HG03139 (cell line): ENCODE results near the gene RCAN3.

Source experiments
- ATAC-seq: cut with Tn5 transposase; IDR thresholded peaks from one replicate; pipeline ENCODE4 v1.9.1; 2021; ENCODE audit not compliant: unreplicated experiment

Gene RCAN3

DNA sequence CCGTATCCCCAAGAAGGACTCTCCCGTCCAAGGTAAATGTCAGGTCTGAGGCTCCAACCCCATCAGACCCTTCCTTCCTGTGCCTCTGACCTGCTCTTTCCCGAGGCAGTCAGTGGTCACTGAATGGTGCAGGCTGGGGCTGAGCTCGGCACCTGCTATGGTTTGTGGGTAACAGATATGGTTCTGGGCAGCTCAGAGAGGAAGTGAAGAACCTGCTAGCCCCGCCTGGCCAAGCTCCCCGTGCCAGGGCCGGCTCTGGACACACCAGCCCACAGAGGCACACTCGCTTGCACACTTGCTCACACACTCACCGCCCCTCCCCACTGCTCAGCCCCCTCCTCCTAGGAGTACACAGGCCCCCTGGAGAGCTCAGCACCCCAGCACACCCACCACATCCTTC, 69.7 kb downstream of the RCAN3 start:
- ATAC-seq: no peak

DNA sequence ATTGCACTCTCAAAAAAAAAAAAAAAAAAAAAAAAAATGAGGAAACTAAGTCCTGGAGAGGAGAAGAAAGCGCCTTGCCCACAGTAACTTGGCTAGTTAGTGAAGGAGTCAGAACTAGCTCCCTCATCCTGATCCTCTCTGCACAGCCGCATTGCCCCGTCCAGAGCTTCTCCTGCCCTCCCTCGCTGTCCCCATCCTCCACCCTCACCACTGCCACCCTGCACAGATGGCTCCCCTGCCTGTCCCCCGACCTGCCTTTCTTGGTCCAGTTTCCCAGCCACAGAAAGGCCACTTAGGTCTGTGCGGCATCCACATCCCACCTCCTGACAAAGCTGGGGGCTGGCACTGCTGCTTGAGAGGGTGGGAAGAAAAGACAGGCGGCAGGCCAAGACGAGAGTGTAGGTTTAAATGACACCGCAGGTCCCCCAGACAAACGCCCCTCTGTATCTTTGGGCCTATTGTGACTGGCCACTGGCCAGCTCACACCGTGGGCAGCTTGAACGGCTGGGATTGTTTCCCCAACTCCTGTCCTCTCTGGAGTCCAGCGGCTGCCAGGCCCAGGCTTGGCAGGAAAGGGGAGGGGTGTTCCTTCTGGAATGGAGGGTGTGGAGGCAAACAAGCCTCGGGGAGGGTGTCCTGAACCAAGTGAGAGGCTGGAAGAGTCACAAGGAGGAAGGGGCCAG, 73.4 kb downstream of the RCAN3 start:
- ATAC-seq: no peak

DNA sequence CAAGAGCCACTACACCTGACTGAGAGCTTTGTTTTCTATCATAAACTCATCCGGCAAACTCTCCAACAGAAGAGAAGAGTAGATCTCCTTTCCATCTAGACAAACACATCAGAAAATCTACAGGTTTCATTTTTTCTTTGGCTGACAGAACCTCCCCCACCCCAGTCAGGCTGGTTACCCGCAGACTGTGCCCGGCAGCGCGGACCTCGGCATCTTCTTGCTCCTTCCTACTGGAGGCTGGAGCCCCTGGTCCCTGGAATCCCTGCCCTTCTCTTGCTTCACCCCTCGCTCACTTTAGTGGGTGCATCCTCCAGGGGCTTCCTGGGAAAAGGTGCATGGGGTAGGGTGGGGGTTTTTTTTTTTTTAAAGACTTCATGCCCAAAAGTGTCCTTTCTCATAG, 76.2 kb downstream of the RCAN3 start:
- ATAC-seq: no peak

DNA sequence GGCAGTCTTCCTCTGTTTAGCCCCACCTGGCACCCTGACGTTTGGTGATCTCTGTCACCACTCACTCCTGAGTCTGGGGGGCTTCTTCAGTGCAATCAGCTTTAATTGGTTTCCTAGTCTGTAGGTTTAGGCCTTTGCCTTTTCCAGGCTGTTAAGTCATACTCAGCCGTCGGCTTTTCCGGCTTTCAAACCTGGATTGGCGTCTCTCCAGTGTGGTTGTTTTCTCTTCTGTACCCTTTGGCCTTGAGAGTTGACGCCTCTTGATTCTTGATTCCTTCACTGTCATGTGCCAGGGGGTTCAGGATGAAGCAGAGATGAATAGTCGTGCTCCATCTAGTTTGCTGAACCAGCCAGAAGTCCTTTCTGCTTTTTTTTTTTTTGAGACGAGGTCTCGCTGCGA, 78.1 kb downstream of the RCAN3 start:
- no peak for ATAC-seq

DNA sequence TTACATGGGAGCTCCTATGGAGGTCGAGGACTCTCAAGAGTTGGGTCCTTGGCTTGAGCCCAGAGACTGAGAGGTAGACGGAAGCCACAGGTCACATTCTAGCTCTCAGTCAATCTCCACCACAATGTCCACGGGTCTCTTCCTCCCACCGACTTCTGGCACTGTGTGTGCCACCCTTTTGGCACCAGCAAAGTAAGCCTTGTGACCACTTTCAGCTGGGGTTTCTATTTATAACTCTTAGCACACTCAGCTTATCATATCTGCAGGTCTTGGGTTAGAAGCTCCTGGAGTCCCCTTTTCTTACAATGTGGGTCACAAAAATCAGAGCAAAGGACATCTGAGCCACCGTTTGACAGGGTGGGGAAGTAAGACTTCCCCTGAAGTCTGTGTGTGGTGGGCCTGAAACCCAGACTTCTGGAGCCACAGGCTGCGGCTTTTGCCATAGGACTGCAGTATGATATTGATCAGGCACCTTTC, 81.6 kb downstream of the RCAN3 start:
- no peak for ATAC-seq

DNA sequence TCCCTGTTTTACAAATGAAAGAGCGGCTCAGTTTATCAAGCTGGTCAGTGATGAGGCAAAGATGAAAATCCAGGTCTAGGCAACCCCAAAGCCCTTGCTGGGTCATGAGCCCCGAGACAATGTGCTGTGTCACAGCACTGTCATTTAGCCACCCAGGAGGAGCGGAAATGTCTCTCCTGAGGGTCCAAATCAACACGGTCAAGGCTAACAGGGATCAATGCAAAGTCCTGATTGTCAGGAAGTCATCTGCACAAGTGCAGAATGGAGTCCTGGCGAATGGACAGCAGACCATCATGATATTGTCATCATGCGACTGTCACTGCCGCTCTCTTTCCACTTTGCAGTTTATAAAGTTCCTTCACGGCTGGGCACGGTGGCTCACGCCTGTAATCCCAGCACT, 83.5 kb downstream of the RCAN3 start:
- ATAC-seq: no peak

DNA sequence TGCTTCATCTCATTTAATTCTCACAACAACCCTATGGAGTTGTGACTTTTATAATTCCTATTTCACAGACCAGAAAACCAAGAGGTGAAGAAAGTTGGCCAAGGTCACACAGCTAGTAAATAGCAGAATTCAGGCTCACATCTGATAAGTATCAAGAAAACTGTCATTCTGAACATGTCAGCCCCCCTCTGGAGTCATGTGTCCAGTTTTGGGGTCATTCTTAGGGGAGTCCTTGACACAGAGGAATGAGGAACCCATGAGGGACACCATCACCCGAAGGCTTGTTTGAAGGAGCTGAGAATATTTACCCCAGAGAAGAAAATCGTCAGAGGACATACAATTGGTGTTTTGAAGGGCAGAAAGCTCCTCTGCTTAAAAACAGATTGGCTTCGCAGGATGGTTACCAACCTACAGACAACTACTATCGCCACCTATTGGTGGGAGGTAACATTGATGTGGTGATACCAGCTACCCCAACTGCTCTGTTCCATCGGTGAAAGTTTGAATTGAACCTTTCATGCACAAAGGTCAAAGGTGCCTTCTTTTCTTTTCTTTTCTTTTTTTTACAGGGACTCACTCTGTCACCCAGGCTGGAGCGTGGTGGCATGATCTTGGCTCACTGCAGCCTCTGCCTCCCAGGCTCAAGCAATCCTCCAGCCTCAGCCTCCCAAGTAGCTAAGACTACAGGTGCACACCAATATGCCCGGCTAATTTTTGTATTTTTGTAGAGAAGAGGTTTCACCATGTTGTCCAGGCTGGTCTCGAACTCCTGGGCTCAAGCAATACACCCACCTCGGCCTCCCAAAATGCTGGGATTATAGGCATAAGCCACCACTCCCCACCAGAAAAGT, 84.6 kb downstream of the RCAN3 start:
- no peak for ATAC-seq

DNA sequence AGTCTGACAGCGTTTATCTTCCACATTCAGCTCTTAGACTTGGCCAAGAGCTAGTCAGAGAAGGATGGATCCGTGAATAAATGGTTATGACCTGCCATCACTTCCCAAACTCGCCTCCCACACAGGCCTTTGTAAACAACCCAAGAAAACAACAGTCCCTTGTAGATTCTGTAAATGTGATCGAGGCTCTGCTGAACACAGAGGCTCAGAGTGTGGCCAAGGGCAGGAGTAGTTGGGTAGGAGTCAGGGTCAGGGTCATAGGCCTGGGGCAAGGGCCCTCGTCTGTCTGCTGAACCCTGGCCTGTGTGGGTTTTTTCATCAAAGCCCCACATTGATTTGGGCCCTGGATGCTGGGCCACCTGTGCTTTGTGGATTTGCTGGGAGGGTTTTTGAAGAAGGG, 85.9 kb downstream of the RCAN3 start:
- no peak for ATAC-seq

DNA sequence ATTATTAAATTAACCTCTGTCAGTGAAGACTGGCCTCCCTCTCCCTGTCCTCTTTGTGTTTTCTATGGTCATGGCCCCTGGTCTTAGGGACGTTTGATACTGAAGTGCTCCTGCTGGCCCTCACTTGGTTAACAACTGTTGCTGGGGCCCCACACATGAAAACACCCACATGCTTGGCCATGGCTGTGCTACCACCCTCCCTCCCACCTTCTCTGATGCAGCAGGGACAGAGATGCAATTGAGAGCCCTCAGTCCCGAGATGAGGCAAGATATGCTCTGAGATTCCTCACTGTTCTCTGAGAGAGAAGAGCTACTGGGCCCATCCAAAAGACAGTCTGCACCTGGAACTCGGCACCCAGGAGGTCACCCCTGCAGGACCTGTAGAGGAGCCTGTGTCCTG, 86.6 kb downstream of the RCAN3 start:
- ATAC-seq: no peak
